ENCODE data around the gene CHD6. TPM values are rescaled to one million over a fixed set of nuclear protein-coding genes. Genes with fewer than 3 reads are reported as not detected.

The CHD6 gene
- total and polyA plus RNA-seq, 2 of the 13 experiments (the other 11 are each of a cell fraction or from before 2014, with no cell fraction given), result 14.4 to 52.0 TPM

GRCh38 chr20:41617059-41617901, 897 bp downstream of the CHD6 start (continued):
- TF ChIP-seq, protein P1, sequence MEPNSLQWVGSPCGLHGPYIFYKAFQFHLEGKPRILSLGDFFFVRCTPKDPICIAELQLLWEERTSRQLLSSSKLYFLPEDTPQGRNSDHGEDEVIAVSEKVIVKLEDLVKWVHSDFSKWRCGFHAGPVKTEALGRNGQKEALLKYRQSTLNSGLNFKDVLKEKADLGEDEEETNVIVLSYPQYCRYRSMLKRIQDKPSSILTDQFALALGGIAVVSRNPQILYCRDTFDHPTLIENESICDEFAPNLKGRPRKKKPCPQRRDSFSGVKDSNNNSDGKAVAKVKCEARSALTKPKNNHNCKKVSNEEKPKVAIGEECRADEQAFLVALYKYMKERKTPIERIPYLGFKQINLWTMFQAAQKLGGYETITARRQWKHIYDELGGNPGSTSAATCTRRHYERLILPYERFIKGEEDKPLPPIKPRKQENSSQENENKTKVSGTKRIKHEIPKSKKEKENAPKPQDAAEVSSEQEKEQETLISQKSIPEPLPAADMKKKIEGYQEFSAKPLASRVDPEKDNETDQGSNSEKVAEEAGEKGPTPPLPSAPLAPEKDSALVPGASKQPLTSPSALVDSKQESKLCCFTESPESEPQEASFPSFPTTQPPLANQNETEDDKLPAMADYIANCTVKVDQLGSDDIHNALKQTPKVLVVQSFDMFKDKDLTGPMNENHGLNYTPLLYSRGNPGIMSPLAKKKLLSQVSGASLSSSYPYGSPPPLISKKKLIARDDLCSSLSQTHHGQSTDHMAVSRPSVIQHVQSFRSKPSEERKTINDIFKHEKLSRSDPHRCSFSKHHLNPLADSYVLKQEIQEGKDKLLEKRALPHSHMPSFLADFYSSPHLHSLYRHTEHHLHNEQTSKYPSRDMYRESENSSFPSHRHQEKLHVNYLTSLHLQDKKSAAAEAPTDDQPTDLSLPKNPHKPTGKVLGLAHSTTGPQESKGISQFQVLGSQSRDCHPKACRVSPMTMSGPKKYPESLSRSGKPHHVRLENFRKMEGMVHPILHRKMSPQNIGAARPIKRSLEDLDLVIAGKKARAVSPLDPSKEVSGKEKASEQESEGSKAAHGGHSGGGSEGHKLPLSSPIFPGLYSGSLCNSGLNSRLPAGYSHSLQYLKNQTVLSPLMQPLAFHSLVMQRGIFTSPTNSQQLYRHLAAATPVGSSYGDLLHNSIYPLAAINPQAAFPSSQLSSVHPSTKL (CRISPR knock-in tag; IDR thresholded peaks at IDR 0.05), result peak; percentile 51; the same call in 1 of the 2 replicates
- TF ChIP-seq, protein P2, sequence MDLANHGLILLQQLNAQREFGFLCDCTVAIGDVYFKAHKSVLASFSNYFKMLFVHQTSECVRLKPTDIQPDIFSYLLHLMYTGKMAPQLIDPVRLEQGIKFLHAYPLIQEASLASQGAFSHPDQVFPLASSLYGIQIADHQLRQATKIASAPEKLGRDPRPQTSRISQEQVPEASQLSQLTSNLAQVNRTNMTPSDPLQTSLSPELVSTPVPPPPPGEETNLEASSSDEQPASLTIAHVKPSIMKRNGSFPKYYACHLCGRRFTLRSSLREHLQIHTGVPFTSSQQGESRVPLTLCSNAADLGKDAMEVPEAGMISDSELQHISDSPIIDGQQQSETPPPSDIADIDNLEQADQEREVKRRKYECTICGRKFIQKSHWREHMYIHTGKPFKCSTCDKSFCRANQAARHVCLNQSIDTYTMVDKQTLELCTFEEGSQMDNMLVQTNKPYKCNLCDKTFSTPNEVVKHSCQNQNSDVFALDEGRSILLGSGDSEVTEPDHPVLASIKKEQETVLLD (CRISPR knock-in tag; IDR thresholded peaks at IDR 0.05; ENCODE audit: low read depth), result no peak
- TF ChIP-seq HNRNPK (IDR thresholded peaks at IDR 0.05; ENCODE audit: low read depth, low read length, poor library complexity, severe bottlenecking), result peak; percentile 6
- 0 out of 2 replicates have a peak, but pooled peaks have one; percentile 6 for TF ChIP-seq YEATS4 (CRISPR knock-in tag; IDR thresholded peaks at IDR 0.05; ENCODE audit: borderline replicate concordance)
- no peak for TF ChIP-seq ATRX (CRISPR knock-in tag; IDR thresholded peaks at IDR 0.05; ENCODE audit: borderline replicate concordance)
- 0 out of 2 replicates have a peak, but pooled peaks have one; percentile 29 for TF ChIP-seq ISL2 (CRISPR knock-in tag; IDR thresholded peaks at IDR 0.05)
- TF ChIP-seq KDM5A (IDR thresholded peaks at IDR 0.05; ENCODE audit: borderline replicate concordance, low read length), result peak; percentile 8; the same call in 1 of the 2 replicates
- TF ChIP-seq ZNF687 (CRISPR knock-in tag; IDR thresholded peaks at IDR 0.05), result peak; percentile 40
- 0 out of 2 replicates have a peak, but pooled peaks have one; percentile 32 for TF ChIP-seq ELF1 (CRISPR knock-in tag; IDR thresholded peaks at IDR 0.05)
- TF ChIP-seq, protein P3, sequence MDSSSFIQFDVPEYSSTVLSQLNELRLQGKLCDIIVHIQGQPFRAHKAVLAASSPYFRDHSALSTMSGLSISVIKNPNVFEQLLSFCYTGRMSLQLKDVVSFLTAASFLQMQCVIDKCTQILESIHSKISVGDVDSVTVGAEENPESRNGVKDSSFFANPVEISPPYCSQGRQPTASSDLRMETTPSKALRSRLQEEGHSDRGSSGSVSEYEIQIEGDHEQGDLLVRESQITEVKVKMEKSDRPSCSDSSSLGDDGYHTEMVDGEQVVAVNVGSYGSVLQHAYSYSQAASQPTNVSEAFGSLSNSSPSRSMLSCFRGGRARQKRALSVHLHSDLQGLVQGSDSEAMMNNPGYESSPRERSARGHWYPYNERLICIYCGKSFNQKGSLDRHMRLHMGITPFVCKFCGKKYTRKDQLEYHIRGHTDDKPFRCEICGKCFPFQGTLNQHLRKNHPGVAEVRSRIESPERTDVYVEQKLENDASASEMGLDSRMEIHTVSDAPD (CRISPR knock-in tag; IDR thresholded peaks at IDR 0.05), result 0 out of 2 replicates have a peak, but pooled peaks have one; percentile 44
- TF ChIP-seq ZNF331 (CRISPR knock-in tag; IDR thresholded peaks at IDR 0.05), result peak; percentile 54; the same call in 1 of the 2 replicates
- TF ChIP-seq ASH2L (IDR thresholded peaks at IDR 0.05; ENCODE audit: insufficient read length, low read depth, low read length), result peak; percentile 58
- no peak for TF ChIP-seq ZNF724P (CRISPR knock-in tag; IDR thresholded peaks at IDR 0.05; ENCODE audit: borderline replicate concordance)
- TF ChIP-seq, protein P4, sequence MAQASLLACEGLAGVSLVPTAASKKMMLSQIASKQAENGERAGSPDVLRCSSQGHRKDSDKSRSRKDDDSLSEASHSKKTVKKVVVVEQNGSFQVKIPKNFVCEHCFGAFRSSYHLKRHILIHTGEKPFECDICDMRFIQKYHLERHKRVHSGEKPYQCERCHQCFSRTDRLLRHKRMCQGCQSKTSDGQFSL (CRISPR knock-in tag; IDR thresholded peaks at IDR 0.05), result peak; percentile 71; the same call in 1 of the 2 replicates

All from HepG2 (cell line).